GM18519 (cell line): ENCODE measurements around the gene TNPO3.

Experiments used
- ATAC-seq: cut with Tn5 transposase; IDR thresholded peaks from one replicate; pipeline ENCODE4 v1.9.1; 2021; ENCODE audit warnings: mild to moderate bottlenecking, moderate library complexity; ENCODE audit not compliant: unreplicated experiment, low FRiP score

The TNPO3 gene

GRCh38 chr7:128941323-128941890 lies 113.5 kb downstream of the TNPO3 start:
- no peak for ATAC-seq

- peak; percentile 47 for ATAC-seq
These were observed 114.2 kb downstream of the TNPO3 start for GRCh38 chr7:128940494-128941322.

GRCh38 chr7:128939861-128940410 lies 115.0 kb downstream of the TNPO3 start:
- ATAC-seq, result no peak

GRCh38 chr7:128939075-128939860 lies 115.6 kb downstream of the TNPO3 start:
- no peak for ATAC-seq

GRCh38 chr7:128938544-128939074 lies 116.3 kb downstream of the TNPO3 start:
- no peak for ATAC-seq

- ATAC-seq, result no peak
These were observed 117.0 kb downstream of the TNPO3 start, which contains the start of gene IRF5 for GRCh38 chr7:128937647-128938543. TSS of gene IRF5 (plus strand) at chr7:128937927. CDS start at chr7:128942082, 4,155 bp downstream.

- no peak for ATAC-seq
These were observed 117.7 kb downstream of the TNPO3 start for GRCh38 chr7:128937271-128937646.

- no peak for ATAC-seq
These were observed 118.1 kb downstream of the TNPO3 start for GRCh38 chr7:128936798-128937197.

GRCh38 chr7:128935342-128935730 lies 119.6 kb downstream of the TNPO3 start:
- ATAC-seq, result no peak

- ATAC-seq, result no peak
These were observed 120.3 kb downstream of the TNPO3 start for GRCh38 chr7:128934361-128935341.

- no peak for ATAC-seq
These were observed 121.6 kb downstream of the TNPO3 start for GRCh38 chr7:128933180-128933891.

- no peak for ATAC-seq
These were observed 122.1 kb downstream of the TNPO3 start for GRCh38 chr7:128932862-128933179.

GRCh38 chr7:128931965-128932861 lies 122.7 kb downstream of the TNPO3 start:
- no peak for ATAC-seq

GRCh38 chr7:128931190-128931798 lies 123.6 kb downstream of the TNPO3 start:
- no peak for ATAC-seq

GRCh38 chr7:128928882-128929788 lies 125.8 kb downstream of the TNPO3 start:
- ATAC-seq, result no peak
